Measurements from ENCODE around the gene KRTCAP2.

The KRTCAP2 gene

DNA sequence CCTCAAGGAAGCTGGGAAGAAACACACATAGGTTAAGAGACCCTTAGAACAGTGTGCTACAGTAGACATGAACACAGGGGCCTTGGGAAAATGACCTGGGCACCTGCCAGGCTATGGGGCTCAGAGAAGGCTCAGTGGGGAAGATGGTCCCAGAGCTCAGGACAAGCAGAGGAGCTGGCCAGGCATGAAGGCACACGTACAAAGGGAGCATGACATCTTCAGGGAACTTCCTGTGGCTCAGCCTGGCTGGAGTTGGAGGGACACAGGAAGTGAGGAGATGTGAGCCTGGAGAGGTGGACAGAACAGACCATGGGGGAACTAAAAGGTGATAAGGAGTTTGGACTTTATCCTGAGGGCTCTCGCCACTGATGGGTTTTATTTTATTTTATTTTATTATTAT, 41.2 kb downstream of the KRTCAP2 start:
- peak overlapping the region; percentile 88; the same call in 1 of the 2 replicates for H3K4me3 ChIP-seq (ENCODE audit: low read depth, low read length)
- TF ChIP-seq, protein P1, sequence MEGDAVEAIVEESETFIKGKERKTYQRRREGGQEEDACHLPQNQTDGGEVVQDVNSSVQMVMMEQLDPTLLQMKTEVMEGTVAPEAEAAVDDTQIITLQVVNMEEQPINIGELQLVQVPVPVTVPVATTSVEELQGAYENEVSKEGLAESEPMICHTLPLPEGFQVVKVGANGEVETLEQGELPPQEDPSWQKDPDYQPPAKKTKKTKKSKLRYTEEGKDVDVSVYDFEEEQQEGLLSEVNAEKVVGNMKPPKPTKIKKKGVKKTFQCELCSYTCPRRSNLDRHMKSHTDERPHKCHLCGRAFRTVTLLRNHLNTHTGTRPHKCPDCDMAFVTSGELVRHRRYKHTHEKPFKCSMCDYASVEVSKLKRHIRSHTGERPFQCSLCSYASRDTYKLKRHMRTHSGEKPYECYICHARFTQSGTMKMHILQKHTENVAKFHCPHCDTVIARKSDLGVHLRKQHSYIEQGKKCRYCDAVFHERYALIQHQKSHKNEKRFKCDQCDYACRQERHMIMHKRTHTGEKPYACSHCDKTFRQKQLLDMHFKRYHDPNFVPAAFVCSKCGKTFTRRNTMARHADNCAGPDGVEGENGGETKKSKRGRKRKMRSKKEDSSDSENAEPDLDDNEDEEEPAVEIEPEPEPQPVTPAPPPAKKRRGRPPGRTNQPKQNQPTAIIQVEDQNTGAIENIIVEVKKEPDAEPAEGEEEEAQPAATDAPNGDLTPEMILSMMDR (IDR thresholded peaks at IDR 0.05; ENCODE audit: control insufficient read depth, extremely low read depth, insufficient read depth): no peak

DNA sequence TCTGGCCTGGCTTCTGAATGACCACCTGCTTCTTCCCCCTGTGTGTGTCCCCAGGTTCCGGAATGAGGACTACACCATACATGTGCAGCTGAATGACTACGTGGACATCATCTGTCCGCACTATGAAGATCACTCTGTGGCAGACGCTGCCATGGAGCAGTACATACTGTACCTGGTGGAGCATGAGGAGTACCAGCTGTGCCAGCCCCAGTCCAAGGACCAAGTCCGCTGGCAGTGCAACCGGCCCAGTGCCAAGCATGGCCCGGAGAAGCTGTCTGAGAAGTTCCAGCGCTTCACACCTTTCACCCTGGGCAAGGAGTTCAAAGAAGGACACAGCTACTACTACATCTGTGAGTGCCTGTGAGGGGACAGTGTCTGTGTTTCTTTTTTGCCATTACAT, 41.8 kb downstream of the KRTCAP2 start:
- peak; percentile 90 for DNase-seq (ENCODE audit: low read depth)
- TF ChIP-seq, protein P1 (IDR thresholded peaks at IDR 0.05; ENCODE audit: control insufficient read depth, extremely low read depth, insufficient read depth): no peak
- H3K4me3 ChIP-seq (ENCODE audit: low read depth, low read length): peak overlapping the region; percentile 88

More for the DNA sequence above, 41.2 kb downstream of the KRTCAP2 start:
- DNase-seq (ENCODE audit: low read depth): no peak

DNA sequence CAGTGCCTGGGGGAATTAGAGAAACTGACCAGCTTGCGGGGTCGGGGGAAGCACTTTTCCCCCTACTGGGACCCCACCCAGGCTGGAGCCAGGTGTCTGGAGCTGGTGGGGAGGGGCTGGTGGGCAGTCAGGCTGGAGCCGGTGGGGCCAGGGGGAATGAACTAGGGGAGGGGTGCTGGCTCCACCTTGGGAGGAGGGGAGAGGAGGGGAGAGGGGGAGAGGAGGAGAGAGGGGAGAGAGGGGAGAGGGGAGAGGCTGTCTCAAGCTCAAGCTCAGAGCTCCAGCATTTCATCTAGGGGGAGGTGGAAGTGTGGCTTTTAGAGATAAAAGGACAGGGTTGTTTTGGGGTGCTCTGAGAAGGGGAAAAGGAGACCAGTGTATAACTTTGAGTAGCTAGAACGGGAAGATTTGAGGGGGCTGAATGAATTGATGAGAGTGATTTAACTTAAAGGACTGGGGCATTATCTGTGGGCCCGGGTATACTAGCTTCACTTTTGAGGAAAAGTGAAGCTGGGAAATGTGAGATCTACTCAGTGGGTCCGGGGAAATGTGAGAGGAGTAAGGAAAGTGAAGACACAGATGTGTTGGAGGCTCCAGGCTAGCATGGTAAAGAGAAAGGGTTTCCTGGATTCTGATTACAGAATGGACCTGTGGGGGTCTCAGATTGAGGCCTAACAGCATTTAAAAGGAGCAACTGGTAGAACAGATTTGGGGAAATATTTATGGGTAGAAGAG, 42.7 kb downstream of the KRTCAP2 start:
- no peak for DNase-seq (ENCODE audit: low read depth)
- TF ChIP-seq, protein P1 (IDR thresholded peaks at IDR 0.05; ENCODE audit: control insufficient read depth, extremely low read depth, insufficient read depth): no peak

DNA sequence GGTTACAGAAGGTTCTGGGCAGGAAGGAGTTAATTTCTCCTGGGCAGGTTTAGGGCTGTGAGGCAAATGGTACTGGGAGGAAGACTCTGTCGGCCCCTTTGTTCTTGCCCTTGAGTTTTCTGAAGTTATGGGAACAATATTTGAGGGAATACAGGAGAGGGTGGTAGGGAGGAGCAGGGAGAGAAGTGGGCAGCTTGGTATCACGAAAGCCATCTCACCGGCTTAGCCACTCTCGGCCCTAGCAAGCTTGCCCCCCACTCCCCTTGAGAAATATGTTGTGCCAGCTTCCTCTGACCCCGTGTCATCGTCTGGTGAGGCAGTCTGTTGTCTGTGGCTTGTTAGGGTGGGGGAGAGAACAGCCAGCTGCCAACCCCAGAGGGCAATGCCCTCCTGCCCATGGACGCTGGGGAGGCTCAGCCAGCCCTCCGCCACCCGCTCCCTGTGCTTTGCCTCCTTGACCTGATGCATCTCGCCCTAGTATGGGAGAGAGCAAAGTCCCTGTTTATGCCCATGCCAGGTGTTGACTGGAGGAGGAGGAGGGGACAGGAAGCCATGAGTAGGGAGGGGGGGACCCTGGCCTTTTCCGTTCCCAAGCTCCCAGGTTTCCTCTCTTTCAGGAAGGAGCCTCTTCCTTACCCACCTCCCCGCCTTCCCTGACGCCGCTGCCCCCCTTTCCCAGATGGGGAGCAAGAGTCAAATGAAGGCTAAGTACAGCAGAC, 44.2 kb downstream of the KRTCAP2 start:
- no peak for DNase-seq (ENCODE audit: low read depth)
- TF ChIP-seq, protein P1 (IDR thresholded peaks at IDR 0.05; ENCODE audit: control insufficient read depth, extremely low read depth, insufficient read depth): no peak

More for the DNA sequence above, 42.7 kb downstream of the KRTCAP2 start:
- peak overlapping the region; percentile 88 for H3K4me3 ChIP-seq (ENCODE audit: low read depth, low read length)

DNA sequence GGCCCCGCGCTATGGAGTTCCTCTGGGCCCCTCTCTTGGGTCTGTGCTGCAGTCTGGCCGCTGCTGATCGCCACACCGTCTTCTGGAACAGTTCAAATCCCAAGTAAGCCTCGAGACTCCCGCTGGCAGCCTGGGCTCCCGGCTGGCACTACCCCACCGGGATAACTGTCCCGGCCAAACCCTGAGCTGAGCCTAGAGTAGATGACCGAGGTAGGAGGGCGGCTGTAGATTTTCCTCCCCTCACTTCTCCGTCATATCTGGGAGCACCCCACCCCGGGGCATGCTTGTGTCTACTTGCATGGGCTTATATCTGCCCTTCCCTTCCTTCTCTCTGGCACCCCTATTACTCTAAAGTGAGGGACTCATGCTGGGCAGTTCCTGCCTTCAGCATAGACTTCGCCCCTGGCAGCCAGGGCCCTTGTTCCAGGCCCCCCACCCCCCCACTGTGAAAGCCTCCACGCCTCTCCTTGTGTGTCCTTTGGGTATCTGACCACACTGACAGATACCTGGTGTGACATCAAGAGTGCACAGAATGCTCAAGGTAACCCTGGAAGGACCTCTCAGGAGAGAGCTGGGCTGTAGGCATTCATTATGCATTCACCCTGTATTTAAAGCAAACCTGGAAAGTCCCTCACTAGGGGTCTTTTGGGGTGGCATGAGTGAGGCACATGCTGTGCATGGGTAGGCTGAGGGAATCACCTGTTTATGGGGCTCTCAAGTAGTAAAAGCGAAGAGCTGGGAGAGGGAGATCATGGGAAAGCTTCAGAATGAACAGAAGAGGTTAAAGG, 44.9 kb downstream of the KRTCAP2 start:
- peak overlapping the region; percentile 88 for H3K4me3 ChIP-seq (ENCODE audit: low read depth, low read length)
- TF ChIP-seq, protein P1 (IDR thresholded peaks at IDR 0.05; ENCODE audit: control insufficient read depth, extremely low read depth, insufficient read depth): no peak
- no peak for DNase-seq (ENCODE audit: low read depth)

More for the DNA sequence above, 44.2 kb downstream of the KRTCAP2 start:
- H3K4me3 ChIP-seq (ENCODE audit: low read depth, low read length): peak overlapping the region; percentile 88

DNA sequence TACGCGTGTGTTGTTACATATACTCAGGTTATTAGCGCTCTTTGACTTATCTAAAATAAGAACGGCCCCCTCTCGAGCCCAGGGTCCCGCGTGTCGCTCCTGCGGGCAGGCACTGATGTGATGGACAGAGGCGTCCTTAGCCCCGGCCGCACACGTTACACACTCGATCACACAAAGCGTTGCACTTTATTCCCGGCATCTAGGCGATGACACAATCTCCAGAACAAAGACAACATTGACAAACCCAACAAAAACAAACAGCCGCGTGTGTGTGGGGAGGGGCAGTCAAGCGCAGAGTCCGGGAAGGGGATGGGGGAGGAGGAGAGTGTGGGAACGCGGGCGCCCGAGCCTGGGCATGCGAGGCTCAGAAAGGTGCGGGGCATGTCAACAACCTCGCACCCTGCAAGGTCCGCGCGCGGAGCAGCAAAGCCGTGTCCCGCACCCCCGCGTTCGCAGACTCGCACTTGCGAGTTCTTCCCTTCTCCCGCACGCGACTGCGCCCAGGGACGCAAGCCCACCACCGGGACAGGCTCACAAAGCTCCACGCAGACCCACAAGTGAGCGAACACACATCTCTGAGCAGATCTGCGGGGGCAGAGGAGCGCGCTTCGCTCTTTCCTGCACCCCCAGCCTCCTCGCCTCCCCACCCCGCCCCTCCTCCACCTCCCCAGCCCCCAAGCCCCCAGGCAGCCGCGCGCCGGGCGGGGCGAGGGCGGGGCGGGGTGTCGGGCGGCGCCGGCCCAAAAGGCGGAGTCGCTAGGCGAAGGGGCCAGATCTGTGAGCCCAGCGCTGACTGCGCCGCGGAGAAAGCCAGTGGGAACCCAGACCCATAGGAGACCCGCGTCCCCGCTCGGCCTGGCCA, 45.8 kb downstream of the KRTCAP2 start, which contains the start of gene EFNA1:
EFNA1 (plus strand) TSS at position 772 of the 862 bp plus-strand sequence. CDS start 102 bp downstream, outside the sequence.
- H3K4me3 ChIP-seq (ENCODE audit: low read depth, low read length): peak within 1 kb of the TSS; percentile 88
- TF ChIP-seq, protein P1 (IDR thresholded peaks at IDR 0.05; ENCODE audit: control insufficient read depth, extremely low read depth, insufficient read depth): no peak
- peak; percentile 88 for DNase-seq (ENCODE audit: low read depth)

Measured in LNCaP clone FGC (cell line).